HG03457 (cell line): Measurements from ENCODE around the gene PIGBOS1.
"Not testable (repeated sequence)": the region's sequence is repeated elsewhere in the genome, so short reads cannot be mapped to it uniquely, and the experiment has no call there.

Experiments used
- ATAC-seq: cut with Tn5 transposase; IDR thresholded peaks from one replicate; pipeline ENCODE4 v1.9.1; 2021; ENCODE audit warnings: moderate number of reproducible peaks; ENCODE audit not compliant: unreplicated experiment

Gene PIGBOS1

GRCh38 chr15:55297315-55297714 is 21.6 kb downstream of the PIGBOS1 start:
- no peak for ATAC-seq

- ATAC-seq, result peak; percentile 72
These were observed 28.3 kb downstream of the PIGBOS1 start for GRCh38 chr15:55290528-55291057.

- ATAC-seq, result peak; percentile 50
These were observed 29.0 kb downstream of the PIGBOS1 start, which contains the start of gene RAB27A for GRCh38 chr15:55289746-55290527. Gene RAB27A, minus strand, starts transcription at chr15:55289813. Its CDS starts 54,879 bp downstream, at chr15:55234934.

- ATAC-seq, result peak; percentile 29
These were observed 29.7 kb downstream of the PIGBOS1 start for GRCh38 chr15:55289011-55289745.

GRCh38 chr15:55288006-55288717 is 30.8 kb downstream of the PIGBOS1 start:
- no peak for ATAC-seq

GRCh38 chr15:55286442-55287189 is 32.3 kb downstream of the PIGBOS1 start:
- not testable (repeated sequence) for ATAC-seq

- no peak for ATAC-seq
These were observed 34.5 kb downstream of the PIGBOS1 start for GRCh38 chr15:55284426-55284825.

- no peak for ATAC-seq
These were observed 35.4 kb downstream of the PIGBOS1 start for GRCh38 chr15:55283379-55284147.

- no peak for ATAC-seq
These were observed 36.6 kb downstream of the PIGBOS1 start for GRCh38 chr15:55282284-55282833.

- no peak for ATAC-seq
These were observed 37.2 kb downstream of the PIGBOS1 start for GRCh38 chr15:55281517-55282228.

- ATAC-seq, result not testable (repeated sequence)
These were observed 38.3 kb downstream of the PIGBOS1 start for GRCh38 chr15:55280589-55280988.

GRCh38 chr15:55279746-55280351 is 39.1 kb downstream of the PIGBOS1 start:
- ATAC-seq, result peak; percentile 77

- no peak for ATAC-seq
These were observed 39.7 kb downstream of the PIGBOS1 start for GRCh38 chr15:55279100-55279745.

- ATAC-seq, result no peak
These were observed 41.2 kb downstream of the PIGBOS1 start for GRCh38 chr15:55277715-55278114.

GRCh38 chr15:55277116-55277564 is 41.8 kb downstream of the PIGBOS1 start:
- ATAC-seq, result peak; percentile 42

- no peak for ATAC-seq
These were observed 42.6 kb downstream of the PIGBOS1 start for GRCh38 chr15:55276324-55276723.

- ATAC-seq, result no peak
These were observed 48.6 kb downstream of the PIGBOS1 start for GRCh38 chr15:55270291-55270690.
